Left kidney (tissue), 2 donors: Measurements from ENCODE around the gene MIER2. TPM values are rescaled to one million over a fixed set of nuclear protein-coding genes. Genes with fewer than 3 reads are reported as not detected.
"Not testable (repeated sequence)": the region's sequence is repeated elsewhere in the genome, so short reads cannot be mapped to it uniquely, and the experiment has no call there.

Experiments used
- DNase-seq: peaks from one replicate; pipeline ENCODE4 v3.0.0-alpha.2; 2013
- polyA plus RNA-seq: library from polyadenylated mRNA; unstranded; fragments of 120-200 nt; gene quantifications from one replicate; pipeline ENCODE4 v1.2.1, GENCODE V29; 2013; ENCODE audit not compliant: insufficient read length

Gene MIER2
- polyA plus RNA-seq, 1 donor: 22.7 TPM

DNA sequence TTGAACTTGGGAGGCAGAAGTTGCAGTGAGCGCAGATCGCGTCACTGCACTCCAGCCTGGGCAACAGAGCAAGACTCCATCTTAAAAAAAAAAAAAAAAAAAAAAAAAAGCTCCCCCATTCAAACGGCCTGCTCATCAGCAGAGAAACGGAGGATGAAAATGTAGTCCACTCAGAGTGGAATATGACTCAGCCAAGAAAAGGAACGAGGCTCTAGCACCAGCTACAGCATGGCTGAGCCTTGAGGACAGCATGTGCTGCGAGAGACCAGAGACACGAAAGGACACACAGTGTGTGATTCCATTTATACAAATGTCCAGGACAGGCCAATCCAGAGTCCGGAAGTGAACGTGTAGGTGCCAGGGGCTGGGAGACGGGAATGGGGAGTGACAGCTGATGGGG is 18.1 kb upstream of the MIER2 start:
- no peak for DNase-seq

DNA sequence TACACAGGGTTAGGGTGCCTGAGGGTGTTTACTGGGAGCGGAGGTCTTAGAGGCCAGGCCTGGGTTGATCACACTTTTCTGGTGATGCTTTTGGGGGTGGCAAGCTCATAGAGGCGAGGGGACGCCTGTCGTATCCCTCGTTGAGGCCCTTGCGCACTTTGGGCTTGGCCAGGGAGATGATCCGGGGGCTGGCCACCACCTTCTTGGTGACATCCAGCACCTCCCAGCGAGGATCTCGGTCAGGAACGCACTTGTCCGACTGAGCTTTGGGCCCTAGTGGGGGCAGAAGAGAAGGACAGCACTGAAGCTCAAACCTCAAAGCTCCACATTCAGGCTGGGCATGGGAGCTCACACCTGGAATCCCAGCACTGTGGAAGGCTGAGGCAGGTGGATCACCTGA is 17.6 kb upstream of the MIER2 start:
- DNase-seq: no peak

DNA sequence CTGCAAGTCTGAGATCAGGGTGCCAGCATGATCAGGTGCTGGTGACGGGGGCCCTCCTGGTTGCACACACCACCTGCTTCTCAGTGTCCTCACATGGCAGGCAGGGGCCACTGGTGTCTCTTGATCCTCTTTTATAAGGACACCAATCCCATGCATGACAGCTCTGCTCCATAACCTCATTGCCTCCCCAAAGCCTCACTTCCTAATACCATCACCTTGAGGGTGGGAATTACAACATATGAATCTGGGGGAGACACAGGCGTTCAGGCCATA is 15.0 kb upstream of the MIER2 start:
- DNase-seq: no peak

DNA sequence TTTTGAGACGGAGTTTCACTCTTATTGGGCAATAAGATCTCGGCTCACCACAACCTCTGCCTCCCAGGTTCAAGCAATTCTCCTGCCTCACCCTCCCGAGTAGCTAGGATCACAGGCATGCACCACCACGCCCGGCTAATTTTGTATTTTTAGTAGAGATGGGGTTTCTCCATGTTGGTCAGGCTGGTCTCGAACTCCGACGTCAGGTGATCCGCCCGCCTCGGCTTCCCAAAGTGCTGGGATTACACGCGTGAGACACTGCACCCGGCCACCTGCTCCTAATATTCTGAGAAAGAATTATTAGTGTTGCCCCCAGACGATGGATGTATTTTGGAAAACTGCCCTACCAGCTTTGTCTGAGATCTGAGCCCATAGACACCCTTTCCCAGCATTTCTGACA is 10.9 kb upstream of the MIER2 start:
- DNase-seq: not testable (repeated sequence)

DNA sequence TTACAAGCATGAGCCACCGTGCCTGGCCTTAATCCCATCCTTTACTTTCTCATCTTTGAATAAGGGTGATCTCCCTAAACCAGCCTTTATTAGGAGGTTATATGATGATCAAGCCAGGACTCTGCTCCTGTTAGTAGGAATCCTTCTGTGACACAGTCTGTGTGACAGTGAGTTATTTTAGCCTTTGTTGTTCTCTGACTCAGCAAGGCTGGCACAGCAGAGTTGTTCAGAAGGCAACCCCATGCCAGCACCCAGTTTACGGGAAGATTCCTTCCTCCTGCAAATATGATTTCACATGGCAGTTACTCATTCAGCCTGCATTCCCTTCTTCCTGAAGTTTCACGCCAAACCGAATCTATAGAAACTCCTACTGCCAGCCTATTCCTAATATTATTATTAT is 10.5 kb upstream of the MIER2 start:
- DNase-seq: no peak

DNA sequence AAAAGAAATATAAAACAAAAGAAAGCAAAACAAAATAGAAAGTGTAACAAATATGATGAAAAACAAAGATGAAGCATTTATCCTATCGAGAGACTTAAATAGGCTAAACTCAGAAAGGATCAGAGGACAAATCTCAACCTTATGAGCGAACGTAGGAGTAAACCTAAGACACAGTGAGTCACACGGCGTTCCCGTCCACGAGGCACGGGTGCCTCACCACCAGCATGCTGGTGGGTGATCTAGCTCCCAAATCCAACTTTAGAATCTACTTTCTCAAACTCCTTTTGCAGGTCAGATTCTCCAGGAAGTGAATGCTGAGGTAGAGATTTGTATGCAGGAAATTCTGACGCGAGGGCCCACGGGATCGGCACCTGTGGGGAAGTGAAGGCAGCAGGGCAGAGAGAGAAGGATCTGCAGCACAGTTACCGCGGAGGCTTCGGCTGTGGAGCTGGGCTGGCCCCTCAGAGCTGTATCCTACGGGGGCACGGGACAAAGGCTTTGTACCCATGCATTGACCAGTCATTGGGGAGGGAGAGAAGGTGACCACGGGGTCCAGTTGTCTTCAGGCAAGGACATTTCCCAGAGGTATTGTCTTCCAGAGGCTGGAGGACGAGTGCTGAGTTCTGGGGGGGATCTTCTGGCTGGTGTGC is 7.5 kb upstream of the MIER2 start:
- no peak for DNase-seq

DNA sequence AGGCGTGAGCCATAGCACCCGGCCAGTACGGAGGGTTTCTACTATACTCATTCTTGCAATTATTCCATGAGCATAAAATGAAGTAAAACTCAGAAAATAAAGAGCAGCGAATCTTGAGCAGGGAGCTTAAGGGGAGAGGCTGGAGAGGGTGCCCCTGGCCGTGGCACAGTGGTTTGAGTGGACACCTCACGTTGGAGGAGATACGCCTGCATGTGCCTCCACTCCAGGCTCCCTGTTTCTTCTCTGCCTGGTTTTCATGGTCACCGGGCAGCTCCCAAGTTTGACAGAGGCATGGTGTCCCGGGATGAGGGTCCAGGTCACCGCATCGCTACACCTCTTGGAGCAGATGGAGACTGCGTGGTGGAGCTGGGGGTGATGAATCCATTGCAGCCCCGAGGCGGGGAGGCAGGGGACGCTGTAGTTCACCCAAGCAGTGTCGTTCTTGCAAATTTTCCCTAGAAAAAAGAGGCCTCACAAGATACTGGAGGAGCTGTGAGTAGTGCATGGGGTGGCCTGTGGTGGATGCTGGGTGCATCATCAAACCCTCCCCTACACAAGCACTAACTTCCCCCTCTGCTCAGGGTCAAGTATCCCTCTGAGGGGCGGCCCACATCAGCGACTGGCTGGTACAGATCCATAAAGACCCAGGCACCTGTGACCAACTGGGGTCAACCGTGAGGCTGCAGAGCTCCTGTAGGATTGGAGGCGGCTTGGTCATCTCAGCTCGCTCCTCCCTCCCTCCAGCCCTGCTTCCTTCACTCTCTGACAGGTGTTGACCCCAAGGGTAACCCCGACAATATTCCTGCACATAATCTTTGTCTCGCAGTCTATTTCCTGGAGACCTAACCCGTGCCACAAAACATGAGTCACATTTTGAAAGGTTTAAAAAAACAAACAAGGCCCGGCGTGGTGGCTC is 3.6 kb upstream of the MIER2 start:
- DNase-seq: no peak

DNA sequence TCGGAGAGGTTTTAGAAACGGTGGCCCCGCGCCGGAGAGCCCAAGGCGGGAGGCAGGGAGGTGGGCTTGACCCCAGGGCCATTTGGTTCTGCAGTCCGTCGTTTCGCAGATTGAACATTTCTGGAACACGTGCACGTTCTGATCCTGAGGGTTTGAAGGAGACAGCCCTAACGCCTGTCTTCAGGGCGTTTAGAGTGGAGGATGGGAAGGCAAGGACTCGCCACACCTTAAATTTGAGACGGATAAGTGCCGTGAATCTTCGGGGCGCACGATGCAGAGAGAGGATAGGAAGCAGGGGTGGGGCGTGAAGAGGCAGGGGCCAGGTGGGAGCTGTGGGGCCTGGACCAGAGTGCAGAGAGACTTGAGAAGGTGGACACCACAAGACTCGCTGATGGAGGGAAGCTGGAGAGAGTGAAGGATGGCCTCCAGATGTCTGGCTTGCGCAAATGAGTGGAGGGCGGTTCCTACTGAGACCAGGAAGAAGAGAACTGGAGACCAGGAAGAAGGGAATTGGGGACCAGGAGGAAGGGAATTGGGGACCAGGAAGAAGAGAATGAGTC is 804 bp upstream of the MIER2 start:
- no peak for DNase-seq

DNA sequence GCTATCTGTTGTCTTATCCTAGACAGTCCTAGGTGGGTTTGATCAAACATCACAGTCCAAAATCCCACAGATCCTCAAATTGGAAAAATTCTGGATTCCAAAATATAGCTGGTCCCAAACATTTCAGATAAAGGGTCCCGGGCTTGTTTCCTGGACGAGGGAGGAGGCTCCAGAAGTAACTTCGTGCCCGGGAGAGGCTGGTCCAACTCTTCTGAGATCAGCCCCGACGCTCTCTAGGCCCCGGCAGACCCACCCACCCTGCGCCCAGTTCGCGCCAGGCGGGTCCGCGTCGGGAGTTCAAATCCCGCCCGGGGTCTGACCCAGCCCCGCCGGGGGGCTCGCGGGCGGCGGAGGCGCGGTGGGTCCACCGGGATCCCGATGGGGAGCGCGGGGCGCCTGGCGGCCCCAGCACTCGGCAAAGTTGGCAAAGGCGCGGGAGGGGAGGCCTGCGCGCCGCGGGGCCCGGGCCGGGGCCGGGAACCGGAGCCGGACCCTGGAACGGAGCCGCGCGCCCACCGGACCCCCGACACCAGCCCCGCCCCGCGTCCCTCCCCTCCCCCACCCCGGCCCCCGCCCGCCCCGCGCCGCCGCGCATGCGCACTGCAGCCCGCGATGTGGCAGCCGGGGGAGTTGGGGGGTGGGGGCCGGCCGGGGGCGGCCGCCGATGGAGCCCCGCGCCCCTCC is 513 bp downstream of the MIER2 start:
- no peak for DNase-seq

DNA sequence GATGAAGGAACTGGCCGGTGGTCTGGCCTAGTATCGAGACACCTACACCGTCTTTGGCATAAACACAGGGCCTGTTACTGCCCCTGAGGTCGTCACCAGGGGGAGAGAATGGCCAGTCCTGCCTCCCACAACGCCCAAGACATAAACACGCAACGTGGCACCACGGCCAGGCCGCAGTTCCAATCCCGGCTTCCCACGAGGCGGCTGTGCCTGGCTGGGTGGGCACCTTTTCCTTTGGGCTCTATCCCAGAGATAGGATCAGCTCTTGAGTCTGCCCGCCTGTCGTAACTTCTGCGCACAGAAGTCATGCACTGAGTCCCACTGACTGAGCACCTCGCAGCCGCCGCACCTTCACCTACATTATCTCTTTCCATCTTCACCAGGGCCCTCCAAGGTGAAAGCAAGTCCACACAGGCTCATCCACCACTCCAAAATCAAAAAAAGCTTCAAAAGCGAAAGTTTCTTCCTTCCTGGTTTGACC is 1.1 kb downstream of the MIER2 start:
- no peak for DNase-seq

DNA sequence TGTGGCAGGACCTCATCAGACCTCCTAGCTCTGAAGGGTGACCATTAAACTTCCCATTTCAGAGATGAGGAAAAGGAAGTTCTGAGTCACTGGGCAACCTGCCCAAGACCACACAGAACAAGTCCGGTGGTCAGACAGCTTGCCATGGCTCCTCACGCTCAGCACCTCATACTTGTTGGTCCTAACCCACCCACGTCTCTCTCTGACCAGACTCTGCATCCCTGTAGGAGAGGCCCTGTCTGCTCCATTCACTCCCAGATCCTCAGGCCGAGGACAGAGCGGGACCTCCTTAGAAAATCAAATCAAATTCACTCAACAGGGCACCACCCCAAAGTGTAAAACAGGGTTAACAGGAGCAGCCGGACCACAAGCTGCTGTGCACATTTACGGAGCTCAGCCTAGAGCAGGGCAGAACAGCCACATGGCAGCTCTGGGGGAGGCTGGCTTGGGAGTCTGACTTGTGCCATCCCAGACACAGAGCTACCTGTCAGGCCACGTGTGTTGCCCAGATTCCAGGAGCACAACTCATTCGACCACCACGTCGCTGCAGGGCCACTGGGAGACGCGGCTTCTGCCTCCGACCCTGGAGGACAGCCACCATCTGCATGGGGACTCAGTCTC is 1.7 kb downstream of the MIER2 start:
- DNase-seq: no peak

DNA sequence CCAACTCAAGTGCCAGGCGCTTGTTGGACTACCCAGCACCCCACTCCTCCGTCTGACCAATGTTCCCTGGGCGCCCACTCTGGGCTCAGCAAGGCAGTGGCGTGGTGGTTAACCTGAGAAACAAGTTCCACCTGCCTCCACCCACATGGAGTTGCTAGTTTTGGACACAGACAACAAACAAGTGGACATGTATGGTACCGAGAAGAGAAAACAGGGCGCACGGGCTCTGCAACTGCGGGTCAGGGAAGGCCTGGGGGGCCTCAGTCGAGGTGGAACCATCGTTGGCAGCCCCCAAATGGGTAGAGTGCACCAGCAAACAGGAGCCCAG is 2.5 kb downstream of the MIER2 start:
- DNase-seq: no peak

DNA sequence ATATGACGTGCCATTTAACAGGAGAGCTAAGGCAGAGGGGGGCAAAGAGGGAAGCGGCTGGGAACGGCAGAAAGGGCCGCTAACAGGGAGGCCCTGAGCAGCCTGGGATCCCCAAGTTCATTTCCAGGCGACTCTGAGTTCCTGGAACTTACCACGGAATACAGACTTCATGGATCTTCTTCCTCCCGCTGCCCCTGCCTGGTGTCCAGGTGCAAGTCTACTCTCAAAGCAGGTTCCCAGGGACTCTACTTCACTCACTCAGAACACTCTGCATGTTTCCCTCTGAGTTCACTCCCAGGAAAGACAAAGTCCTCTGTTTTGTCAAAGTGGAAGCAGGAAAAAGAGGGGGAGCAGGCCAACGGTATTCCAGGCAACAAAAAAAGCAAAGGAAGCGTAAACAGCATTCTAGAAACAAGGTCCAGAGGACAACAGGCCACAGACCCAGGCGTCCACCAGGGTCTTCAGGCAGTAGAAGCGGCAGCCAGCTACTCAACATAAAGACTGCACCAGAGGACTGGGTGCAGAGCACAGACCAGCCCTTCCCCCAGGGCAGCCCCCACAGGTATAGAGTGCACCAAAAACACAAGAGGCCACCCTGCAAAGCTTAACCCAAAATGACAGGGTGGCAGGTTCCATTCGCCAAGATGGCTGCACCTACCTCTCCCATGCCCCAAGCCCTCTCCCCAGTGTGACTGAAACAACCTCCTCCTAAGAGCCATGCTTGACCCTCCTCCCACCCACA is 3.0 kb downstream of the MIER2 start:
- DNase-seq: no peak

DNA sequence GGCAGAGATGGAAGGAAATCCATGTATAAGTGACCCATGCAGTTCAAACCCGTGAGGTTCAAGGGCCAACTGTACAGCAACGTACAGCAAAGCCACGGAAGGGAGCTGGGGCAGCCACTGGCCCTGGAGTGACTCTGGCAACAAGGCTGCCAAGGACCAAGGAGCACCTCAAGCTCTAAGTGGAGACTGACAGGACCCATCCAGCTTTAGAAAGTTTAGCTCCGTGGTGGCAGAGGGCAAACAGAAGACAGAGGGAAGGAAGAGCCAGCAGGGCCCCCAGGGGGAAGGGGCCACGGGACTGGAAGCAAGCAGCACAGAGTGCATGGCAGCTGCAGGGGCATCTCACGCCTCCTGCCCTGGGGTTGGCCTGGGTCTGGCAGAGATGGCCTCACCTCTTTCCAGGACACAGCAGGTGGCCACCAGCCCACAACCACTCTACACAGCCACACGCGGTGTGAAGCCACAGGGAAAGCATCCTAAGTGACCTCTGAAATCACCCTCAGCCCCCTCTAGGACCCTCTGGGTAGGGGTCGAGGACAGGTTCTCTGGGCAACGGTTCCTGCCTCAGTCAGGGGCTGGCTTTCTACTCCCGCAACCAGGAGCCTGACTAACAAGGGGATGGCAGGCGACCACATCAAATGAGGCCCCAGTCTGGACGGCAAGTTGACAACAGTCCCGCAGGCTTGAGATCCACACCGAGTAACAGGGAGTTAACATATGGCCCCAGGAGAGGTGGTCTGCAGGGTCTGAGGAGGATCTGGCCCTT is 3.8 kb downstream of the MIER2 start:
- DNase-seq: no peak

DNA sequence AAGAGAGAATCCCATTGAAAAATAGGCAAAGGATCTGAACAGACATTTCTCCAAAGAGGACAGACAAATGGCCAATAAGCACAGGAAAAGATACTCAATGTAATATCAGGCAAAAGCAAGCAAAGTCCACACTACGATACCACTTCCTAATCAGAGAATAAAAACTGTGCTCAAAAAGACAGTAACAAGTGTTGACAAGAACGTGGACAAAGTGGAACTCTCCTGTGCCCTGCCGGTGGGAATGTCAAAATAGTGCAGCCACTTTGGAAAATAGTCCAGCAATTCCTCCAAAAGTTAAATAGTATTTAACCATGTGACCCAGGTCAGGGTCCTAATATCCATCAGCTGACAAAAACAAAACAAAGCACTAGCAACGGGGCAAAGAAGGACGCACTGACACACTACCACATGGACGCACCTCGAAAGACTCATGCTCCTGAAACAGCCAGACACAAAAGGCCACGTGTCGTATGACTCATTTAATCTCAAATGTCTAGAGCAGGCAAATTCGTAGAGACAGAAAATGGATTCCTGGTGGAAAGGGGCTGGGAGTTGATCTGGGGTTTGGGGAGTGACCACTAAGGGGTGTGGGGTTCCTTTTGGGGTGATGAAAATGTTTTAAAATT is 5.2 kb downstream of the MIER2 start:
- DNase-seq: no peak

DNA sequence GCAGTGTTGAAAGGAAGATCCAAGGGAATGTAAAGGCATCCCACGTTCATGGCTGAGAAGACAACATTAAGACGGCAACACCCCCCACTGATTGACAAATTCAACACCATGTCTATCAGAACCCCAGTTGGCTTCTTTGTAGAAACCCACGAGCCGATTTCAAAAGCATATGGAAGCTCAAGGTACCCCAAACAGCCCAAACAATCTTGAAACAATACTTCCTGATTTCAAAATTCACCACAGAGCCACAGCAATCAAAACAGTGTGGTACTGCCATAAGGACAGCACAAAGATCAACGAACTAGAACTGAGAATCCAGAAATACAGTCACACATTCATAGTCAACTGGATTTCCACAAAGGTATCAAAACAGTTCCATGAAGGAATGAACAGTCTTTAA is 6.2 kb downstream of the MIER2 start:
- no peak for DNase-seq

DNA sequence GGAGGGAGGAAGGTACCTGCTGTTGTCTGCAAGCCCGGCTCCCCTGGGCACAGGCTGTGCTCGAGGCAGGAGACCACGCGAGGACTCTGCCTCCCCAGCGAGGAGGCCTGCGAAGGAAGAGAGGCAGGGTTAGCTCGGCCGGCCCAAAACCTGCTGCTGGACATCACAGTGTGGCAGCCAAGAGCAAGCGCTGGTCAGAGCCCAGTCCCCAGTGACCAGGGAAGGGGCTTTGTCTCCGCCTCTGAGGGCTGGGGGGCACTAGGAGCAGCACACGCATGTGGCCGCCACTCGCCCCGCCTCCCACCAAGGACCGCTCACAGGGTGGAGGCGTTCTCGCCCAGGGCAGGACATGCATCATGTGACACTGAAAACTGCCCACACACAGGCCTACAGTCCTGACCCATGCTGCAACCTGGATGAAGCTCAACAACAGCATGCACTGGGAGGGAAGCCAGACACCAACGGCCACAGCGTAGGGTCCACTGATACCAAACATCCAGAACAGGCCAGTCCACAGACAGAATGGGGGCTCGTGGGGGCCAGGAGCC is 8.5 kb downstream of the MIER2 start:
- DNase-seq: no peak

DNA sequence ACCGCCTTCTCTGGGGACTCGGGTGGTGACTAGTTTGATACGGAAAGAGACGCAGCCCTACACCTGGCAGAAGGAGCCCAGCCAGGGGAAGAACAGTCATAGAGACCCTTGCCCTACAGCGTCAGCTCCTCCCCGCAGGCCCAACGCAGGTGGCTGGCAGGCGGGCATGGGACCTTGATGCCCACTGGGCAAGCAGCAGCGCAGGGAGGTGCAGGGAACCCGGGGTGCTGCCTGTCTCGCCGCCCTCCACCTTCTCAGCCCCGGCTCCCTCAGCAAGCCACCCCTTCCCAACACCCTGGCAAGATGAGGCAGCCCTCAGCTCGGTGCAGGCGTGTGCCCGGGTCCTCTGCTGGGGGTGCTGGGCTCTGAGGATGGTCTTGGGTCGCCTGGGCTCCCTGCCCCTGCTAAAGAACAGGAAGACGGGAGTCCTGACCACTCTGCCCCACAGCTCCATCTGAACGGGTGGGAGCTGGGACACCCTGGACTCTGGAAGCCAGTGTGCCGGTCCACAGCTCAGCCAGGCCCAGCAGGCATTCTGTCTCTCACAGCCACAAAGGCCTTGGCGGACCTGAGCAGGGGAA is 9.0 kb downstream of the MIER2 start:
- no peak for DNase-seq

DNA sequence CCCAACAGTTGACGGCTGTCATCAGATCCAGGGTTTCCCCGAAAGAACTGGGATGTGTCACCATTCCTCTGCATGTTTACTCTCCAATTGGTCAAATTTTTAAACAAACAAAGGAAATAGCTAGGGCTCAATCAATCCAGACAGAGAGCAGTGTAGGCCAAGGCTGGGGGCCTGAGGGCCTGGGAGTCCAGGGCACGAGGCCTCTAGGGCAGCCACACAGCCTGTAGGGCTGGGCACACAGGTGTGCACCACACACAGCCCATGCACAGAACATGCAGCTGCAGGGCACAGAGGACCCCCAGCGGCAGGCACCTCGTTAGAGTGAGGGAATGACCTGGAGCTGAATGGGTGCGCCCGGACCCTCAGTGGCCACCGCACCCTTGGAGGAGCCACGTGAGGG is 9.5 kb downstream of the MIER2 start:
- no peak for DNase-seq
